ENCODE results near the gene ATF4.
A peak's percentile ranks its signal among the peaks of the same experiment; 100 is the strongest.
"Not testable (repeated sequence)": the region's sequence is repeated elsewhere in the genome, so short reads cannot be mapped to it uniquely, and the experiment has no call there.

ATF4 gene

DNA sequence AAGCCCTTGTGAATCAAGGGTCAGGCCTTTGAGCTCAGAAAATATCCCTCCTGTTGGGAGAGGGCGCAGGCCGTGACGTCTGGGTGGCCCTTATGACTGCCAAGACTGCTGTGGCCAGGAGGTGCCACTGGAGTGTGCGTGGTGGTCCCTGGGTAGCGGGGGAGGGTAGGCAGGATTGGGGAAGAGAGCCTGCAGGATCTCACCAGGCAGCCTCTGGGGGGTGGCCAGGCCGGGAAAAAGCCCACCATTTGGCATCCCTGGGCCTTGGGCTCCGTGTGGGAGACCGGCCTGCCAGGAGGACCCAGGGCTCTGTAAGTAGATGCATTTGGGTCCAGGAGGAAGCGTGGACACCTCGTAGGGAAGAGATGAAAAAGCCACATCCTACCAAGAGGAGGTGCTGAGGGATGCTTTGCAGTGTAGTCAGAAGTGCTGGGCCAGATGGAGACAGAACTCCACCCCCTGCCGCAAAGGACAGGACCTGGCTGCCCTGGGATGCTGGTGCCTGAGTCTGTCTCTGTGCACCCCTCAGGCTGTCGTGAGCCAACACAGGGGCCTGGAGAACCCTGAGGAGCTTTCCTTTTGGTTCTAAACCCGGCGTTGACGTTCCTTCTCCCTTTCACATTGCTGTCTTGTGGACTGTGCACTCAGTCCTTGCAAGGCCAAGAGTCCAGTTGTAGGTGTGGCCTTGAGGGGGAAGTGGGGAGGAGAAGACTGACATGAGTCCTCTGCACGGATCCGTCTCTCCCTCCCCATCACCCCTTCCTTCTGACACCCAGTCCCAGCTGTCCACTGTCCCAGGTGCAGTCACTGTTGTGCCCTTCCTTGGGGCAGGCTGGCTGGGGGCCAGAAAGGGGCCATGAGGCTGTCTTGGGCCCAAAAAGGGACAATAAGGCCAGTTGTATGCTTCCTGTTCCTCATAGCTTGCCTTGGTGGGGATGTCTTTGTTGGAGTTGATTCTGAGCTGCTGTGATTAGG lies 31.0 kb upstream of the ATF4 start:
- DNase-seq, result no peak

DNA sequence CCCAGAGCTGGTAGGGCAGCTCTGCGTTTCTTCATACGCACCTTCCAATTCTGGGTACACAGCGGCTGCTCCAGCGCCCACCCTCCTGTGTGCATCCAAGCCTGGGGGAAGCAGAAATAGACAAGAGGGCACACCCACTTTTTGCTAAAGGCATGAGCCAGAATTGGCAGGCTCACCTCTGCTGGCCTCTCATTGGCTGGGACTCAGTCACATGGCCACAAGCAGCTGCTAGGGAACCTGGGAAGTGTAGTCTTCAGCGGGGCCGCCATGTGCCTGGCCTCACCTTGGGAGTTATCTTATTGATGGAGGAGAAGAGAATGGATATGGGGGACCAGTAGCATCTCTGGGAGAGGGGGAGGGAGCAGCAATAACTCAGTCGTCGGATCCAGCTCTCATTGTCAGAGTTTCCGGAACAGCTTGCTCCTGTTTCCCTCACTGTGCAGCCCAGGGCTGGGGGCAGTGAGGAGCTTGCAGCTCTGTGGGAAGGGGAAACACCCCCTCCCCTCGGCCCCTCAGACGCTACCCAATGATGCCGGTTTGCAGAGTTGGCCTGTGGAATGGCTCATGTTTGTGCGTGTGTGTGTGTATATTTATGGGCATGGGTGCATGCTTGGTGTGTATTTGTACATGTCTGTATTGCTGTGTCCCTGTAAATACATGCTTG lies 30.1 kb upstream of the ATF4 start:
- peak; percentile 75 for DNase-seq

DNA sequence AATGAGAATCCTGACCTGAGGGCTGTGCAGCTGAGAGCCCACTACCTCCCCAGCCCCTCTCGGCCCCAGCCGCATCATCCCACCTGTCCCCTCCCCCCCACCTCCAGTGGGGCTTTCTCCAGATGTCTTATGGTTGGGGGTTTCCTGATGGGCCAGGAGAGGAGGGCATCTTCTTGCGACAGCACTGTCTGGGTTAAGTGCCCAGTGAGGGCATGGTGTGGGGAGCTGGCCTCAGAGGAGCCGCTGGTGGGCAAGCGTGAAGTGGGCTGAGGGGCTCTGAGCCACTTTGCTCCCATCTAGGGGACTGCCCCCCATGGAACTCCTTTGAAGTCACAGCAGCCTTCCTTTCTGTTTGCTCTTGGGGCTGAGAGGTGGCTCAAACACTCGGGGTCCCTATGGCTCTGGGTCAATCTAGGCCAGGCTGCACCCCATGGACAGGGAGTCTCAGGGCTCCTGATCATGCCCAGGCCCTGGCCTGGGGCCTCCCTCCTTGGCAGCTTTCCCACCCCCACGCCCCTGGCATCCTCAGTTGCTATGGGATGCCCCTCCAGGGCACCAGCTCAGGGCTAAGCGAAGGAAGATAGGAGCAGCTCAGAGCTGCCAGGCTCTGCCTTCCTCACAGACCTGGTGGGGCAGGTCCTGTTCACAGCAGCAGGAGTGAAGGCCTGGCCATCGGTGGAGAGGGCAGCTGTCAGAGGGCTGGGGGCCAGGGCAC lies 29.2 kb upstream of the ATF4 start:
- no peak for DNase-seq

DNA sequence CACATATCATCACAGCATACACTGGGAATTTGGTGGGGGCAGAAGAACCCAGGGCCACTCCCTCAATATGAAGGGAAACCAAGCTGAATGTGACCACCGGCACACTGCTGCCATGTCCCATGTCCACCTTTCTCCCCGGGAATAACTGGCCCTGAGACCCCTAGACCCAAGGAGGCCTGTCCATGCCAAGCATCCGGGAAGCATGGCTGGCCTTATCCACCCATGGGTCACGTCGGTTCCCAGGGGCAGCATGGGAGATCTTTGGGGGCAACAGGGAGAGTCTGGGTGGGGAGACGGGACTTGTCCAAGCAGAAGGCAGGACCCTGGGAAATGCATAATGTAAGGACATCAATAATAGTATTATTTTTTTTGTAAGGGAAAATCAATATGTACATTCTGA lies 28.7 kb upstream of the ATF4 start:
- DNase-seq, result no peak

DNA sequence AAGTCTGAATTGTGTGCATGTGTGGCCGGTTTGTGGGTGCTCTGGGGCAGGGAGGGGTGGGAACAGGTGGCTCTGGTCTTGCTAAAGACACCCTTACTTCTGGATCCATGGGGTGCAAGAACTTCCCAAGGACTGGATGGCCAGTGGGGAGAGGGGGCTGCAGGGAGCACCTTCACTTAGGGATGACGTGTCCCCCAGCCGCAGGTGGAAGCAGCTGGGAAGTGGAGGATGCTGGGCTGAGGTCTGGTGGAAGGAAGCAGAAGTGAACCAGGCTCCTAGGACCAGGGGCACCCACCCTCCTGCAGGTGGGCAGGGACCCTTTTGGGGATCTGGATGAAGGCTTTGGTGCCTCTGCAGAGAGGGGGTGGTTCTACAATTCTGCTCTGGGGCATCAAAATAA lies 28.2 kb upstream of the ATF4 start:
- no peak for DNase-seq

DNA sequence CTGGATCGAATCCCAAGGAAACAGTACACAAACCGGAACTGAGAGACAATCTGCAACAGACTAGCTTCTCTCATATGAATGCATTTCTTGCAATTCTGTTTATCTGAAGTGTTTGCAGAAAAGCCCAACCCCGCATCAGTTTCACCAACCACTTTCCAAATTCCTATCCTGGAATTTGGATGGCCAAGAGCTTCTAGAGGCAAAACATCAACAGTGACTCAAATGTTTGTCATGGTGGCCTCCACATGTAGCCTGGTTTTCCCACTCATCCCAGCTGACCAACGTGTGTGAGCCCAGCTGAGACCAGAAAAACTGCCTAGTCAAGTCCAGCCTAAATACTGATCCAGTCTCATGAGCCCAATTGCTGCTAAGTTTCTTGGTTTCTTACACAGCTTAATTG lies 26.6 kb upstream of the ATF4 start:
- DNase-seq, result peak; percentile 31

DNA sequence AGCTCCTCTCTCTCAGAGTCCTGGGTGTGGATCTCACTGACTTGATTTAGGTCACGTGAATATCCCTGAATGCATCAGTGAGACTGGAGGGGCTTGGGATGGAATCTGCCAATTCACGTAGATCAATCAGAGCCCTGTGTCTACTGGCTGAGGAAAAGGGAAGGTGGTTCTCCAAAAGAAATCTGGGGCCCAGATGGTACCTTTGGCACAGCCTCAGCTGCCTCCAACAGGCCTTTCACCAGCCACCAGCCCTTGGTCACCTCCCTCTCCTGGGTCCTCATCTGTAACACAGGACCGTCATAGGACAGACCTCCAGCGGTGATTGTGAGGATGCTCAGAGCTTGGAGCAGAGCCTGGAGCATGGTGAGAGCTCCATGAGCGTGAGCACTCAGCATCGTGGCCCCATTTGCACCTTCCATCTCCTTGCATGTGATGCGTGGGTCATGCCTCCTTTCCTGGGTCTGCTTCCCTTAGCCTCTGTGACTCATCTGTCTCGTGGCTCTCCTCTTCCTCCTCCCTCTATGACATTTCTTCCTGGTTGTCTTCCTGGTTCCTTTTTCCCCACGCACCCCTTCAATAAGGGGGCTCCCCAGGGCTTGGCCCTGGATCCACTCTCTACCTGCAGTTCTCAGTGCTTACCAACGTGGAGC lies 25.8 kb upstream of the ATF4 start:
- DNase-seq, result peak; percentile 82

DNA sequence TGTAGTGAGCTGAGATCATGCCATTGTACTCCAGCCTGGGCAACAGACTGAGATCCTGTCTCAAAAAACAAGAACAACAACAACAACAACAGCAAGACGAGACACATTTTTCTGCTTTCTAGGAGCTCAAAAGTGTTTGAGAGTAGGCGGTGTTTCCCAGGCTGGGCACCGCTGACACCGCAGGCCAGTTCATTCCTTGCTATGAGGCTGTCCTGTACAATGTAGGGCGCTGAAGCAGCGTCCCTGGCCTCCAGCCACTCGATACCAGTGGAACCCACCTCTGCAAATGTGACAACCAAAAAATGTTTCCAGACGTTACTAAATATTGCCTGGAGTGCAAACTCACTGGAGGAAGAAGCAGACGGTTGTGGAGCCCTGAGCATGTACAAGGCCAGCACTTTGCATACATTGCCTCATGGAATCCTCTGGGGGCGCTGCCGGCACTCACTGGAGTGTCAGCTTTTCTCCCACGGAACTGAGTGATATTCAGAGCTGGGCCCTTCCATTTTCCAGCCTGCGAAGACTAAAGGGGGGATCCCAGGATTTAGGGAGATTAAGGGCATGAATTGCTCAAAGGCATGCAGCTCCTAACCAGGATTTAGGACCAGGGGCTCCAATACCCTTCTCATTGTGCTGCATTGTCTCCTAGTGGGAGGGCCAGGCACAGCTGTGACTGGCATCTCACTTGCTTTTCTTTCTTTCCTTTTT lies 24.1 kb upstream of the ATF4 start:
- peak; percentile 81 for DNase-seq

DNA sequence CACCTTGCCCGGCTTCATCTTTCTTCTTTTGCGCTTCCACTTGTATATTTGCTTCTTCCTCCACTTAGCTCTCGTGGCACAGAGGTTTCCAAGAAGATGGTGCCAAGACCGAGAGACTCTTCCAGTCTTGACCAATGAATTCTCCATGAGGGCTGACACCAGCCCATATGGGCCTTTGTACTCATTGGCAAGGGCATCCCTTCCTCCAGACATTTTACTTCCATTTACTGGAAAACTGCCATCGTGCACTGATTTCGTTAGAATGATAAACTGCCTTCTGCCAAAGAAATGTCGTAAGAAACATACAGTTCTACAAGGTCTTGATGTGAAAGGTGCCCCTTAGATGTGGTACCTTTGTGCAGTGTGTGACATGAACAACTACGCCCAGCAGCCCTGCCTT lies 22.9 kb upstream of the ATF4 start:
- DNase-seq, result no peak

DNA sequence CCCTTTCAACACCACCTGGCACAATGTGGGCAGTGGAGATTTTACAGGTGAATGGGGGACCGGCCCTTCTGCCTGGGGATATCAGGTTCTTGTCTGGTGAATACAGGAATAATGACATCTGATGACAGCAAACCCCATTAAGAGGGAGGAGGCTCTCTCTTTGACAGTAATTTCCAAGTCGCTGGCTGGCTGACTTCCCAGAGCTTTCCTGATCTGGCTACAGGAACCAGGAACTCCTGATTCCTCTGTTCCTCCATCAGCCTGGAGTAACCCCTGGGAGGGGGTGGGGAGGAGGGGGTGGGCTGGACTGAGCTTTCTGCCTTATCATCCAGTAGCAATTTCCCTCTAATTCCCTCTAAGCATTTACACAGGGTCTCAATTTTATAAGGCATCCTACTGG lies 22.0 kb upstream of the ATF4 start:
- DNase-seq, result no peak

DNA sequence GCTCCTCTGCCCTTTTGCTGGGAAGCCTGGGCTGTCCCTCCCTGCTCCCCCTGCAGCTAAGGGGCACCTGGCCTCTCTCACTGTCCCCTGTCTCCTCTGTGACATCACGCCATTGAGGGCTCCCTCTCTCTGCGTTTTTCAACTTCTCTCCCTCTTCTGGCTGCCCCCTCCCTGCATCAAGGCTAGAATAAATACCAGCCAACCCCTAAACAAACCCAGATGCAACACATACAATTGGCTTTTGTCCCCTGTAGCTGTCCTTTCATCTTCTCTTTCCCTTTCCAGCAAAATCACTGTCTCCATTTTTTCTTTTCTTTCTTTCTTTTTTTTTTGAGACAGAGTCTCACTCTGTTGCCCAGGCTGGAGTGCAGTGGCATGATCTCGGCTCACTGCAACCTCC lies 21.6 kb upstream of the ATF4 start:
- DNase-seq, result no peak

DNA sequence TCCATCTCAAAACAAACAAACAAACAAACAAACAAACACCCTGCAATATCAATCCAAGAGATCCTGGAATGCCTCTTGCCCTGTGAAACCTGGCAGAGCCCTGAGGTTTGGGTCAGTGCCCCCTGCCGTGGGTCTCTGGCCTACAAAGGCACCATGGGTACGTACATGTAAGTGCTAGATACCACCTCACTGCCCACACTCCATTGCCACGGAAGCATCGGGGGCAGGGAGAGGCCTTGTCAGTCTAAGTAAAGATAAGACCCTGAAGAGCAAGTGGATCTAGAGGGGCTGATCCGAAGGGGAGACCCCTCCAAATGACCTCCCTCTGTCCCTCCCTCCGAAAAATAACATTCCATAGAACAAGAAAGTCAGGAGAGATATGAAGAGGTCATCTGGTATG lies 20.3 kb upstream of the ATF4 start:
- no peak for DNase-seq

DNA sequence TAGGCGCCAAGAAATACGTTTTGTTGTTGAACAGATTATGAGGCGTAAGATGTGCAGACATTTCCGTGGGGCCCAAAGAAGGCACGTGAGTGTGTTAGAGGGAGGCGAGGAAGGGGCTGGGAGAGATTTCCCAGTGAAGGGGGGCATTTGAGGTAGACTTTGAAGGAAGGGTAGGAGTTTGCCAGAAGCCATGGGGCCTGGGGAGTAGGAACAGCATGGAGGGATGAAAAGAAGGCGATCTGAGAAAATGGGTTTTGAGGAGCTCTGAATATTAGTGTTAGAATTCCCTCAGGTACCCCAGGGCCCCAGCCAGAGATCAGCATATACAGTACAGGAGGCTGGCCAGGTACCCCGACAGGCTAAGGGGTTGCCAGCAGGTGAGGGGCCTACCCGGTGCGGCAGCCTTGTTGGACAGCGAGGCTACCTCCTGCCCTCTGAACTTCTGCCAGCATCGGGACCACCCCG lies 18.7 kb upstream of the ATF4 start:
- no peak for DNase-seq

DNA sequence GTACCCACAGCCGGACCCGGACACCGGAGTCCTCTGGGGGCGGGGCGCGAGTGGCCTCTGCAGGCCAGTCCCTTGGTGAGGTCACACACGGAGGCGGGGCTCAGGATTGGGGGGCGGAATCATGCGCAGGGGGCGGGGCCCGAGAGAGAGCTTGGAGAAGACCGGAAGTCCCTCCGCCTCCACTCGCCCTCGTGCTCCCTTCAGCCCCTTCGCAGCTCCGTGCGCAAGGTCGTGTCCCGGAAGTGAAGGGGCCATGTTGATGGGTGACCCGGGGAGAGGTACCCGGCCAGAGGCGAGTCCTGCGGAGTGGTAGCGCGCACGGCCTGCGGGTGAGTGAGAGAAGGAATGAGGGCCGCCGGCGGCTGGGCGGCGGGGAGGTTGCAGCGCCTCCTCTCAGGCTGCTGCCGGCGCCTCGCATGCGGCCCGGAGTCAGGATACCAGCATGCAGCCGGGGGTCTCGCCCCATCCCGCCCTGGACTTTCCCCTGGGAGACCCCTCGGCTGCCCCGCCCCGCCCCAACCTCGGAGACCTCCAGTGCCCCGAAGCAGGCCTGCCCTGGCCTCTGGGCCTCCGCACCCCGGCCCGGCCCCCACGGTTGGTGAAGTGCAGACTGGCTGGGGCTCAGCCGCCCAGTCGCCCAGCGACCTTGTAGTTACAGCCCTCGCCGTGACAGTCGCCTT lies 18.1 kb upstream of the ATF4 start, which contains the start of gene MIEF1:
Gene MIEF1 (plus strand): TSS at position 182 of the 680 bp plus-strand sequence. CDS start 9,005 bp downstream, outside the sequence.
- peak; percentile 99 for DNase-seq

DNA sequence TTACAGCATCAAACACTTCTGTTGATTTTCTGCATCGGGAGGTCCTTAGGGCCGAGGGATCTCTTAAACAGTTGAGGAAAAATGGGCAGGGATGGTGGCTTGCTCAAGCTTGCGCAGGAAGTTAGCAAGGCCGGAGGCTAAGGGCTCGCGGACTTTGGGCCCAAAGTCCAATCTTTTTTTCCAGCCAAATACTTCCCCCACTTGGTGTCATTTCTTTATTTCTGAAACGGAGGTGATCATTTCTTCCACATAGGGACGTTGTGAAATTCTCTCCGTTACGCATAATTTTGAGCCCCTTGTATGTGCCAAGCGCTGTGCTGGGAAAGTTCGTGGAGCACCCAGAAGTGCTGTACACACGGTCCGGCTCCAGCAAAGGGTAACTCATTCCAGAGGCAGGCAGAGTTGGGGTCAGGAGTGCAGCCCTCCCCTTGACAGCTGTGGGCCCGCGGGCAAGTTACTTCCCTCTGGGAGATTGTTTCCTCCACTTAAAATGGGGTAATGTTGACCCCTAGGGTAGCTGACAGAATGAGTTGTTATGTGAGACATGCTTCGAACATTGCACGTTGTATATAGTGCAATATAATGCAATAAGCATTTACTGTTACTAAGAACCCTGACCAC lies 17.5 kb upstream of the ATF4 start:
- peak; percentile 40 for DNase-seq

DNA sequence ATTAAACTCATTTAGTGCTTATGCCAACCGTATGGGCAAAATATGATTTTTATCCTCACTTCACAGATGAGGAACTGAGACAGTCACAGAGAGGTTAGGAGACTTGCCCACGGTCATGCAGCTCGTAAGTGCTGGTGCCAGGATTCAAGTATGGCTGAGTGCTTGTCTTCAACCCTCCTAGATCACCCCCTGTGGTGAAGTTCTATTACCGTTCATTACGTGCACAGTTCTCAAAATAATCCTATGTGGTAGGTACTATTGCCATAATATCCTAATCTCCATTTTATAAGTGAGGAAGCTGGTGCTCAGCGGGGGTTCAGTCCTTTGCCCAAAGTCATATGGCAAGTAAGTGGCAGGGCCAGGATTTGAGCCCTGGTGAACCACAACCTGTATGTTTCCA lies 16.7 kb upstream of the ATF4 start:
- DNase-seq, result no peak

DNA sequence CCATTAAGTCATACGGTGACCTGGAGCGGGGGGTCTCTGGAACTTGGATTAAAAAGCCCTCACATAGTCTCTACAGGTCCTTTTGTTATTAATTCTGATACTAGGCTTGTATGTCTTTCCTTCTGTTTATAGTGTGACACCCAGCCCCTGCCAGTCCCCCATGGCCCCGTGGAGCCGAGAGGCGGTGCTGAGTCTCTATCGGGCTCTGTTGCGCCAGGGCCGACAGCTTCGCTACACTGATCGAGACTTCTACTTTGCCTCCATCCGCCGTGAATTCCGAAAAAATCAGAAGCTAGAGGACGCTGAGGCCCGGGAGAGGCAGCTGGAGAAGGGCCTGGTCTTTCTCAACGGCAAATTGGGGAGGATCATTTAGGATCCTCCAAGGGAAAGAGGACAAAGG lies 16.3 kb upstream of the ATF4 start:
- no peak for DNase-seq

DNA sequence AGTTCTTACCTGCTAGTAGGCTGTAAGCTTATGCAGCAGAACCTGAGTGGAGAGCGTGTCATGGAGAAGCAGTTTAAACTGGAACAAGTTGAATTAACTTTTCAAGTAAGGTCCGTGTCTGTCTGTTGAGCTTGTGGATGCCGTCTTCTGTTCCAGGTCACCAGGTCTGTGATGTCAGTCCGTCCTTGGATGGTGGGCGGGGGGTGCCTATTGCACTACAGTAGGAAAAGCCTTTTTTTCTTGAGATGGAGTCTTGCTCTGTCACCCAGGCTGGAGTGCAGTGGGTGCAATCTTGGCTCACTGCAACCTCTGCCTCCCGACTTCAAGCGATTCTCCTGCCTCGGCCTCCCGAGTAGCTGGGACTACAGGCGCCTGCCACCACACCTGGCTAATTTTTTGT lies 13.3 kb upstream of the ATF4 start:
- not testable (repeated sequence) for DNase-seq

DNA sequence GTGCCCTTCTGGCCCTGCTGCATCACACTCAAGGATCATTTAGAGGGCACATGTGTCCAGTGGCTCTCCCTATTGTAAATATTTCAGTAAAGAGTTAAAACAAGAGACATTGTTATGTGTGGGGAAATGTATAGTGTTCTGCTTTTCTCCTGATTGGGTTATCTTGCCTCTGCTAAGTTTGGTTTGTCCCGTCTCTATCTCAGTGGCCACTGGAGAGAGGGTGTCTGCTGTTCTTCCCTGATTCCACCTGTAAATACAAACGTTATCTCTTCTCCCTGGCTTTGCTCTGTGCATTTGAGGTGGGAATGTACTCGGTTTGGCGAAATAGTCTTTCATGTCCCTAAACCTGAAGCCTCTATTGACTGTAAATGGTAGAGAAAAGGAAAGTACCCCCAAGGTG lies 12.0 kb upstream of the ATF4 start:
- DNase-seq, result no peak

DNA sequence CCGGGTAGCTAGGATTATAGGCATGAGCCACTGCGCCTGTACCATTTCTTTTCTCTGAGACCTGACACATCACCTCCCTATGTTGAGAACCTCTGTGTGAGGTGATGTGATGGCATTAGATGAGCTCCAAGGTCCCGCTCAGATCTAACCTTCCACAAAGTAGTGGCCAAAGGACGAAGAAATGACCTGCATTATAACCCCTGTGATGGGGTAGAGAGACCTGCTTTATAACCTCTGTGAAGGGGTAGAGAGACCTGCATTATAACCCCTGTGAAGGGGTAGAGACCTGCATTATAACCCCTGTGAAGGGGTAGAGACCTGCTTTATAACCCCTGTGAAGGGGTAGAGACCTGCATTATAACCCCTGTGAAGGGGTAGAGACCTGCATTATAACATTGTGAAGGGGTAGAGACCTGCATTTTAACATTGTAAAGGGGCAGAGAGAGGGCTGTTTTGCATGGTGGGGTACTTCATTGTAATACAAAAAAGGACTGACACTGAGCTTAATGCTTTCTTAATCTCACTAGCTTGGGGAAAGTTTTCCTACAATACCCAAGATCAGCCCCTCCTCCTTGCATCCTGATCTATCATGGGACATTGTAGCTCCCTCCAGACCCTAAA lies 9.7 kb upstream of the ATF4 start:
- no peak for DNase-seq

DNA sequence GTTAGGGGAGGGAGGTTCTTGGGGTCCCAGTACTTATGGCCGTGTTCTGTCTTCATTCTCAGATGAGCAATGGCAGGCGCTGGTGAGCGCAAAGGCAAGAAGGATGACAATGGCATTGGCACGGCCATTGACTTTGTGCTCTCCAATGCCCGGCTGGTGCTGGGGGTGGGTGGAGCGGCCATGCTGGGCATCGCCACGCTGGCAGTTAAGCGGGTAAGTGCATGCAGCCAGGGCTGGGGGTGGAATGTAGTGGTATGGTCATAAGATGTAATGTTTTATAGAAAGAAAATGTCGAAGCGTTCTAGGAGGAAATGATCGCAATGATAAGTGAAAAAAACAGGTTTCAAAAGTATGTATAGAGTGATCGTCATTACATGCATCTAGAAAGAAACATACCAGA lies 9.1 kb upstream of the ATF4 start:
- DNase-seq, result no peak
